NOMO-1 treated with DMSO at 0.1 percent for 48 hours (cell line): ENCODE measurements around the gene WNK1.
"Not testable (repeated sequence)": the region's sequence is repeated elsewhere in the genome, so short reads cannot be mapped to it uniquely, and the experiment has no call there.

Experiments used
- DNase-seq: peaks from one replicate; lab custom pipeline; 2025; ENCODE audit not compliant: unreplicated experiment; lab: John Stamatoyannopoulos, UW

WNK1 gene

DNA sequence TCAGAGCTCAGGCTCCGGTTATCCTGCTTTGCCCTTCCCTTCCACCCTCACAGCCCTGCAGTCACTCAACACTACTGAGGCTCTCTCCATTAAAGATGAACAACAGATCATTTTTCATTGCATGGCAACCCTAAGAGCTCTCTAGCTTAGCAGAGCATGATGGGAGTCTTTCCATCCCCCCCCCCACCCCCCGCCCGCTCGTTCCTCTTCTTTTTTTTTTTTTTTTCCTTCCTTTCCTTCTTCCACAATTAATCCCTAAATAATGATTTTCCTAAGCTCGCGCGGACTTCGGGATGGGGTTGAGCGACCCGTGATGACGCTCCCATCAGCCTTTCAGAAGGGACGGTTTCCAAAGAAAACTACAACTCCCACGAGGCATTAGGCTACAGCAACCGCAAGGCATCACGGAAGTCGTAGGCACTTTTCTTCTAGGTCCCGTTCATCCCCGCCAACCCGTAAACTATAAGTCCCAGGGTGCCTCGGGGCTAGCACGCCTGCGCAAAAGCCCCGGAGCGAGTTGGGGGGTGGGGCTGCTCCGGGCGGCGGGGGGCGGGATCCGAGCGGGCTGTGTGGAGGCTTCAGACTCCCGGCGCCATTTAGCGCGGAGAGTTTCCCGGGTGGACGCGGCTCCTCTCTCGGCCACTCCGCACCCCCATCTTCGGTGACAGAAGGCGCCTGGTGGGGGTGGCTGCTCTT, at the start of gene WNK1:
Gene WNK1, plus strand, starts transcription at position 581 of the 696 bp plus-strand sequence. CDS start 987 bp downstream, outside the sequence.
- DNase-seq, result peak; percentile 99

DNA sequence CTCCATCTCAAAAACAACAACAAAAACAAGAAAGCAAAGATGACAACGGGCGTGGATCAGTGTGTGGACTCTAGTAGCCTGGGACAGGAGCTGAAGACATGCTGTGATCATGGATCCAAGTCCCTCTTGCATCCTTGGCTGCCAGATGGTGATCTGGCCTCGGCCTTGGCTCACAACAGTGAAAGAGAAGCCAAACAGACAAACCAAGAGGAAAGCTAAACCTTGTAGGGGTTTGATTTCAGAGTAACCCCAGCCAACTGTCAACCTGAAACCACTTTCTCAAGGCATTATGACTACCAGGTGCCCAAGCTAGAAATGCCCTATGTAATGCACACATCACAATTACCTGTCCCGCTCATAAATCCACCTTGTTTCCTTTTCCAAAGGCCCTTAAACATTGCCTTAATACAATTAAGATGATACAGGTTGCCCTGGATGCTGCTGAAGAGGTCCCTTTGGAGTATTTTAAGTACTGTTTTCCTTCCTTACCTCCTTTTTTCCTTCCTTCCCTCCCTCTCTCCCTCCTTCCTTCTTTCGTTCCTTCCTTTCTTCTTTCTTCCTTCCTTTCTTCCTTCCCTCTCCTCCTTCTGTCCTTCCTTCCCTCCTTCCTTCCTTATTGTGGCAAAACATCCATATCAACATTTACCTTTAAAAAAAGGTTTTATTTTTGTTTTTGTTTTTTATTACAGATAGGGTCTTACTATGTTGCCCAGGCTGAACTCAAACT, 47.7 kb upstream of the WNK1 start:
- DNase-seq, result no peak

DNA sequence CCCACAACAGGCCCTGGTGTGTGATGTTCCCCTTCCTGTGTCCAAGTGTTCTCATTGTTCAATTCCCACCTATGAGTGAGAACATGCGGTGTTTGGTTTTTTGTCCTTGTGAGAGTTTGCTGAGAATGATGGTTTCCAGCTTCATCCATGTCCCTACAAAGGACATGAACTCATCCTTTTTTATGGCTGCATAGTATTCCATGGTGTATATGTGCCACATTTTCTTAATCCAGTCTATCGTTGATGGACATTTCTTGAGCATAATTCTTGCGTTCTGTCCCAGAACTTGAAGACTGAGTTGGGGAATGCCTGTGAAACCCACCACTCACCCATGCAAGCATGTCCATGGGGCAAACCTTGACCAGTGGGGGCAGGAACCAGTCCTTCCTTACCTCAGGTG, 44.3 kb upstream of the WNK1 start:
- DNase-seq, result not testable (repeated sequence)

DNA sequence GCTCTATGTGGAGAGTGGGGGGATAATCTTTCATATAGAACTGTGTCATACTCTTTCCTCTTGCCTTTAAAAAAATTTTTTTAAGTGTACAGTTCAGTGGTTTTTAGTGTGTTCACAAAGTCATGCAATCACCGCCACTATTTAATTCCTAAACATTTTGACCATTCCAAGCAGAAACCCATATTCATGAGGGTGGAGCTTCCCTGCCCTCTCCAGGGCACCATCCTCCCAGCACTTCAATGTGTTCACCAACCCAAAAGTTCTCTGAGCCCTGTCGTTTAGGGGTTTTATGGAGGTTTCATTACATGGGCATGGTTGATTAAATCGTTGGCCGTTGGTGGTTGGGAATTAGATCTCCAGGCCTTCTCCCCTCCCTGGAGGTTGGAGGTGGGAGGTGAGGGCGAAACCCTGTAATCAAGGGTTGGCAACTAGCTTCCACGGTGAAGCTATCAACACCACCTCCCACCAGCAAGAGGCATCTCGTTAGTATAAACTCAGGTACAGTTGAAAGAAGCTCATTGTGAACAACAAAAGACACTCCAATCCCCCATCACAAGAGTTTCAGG, 42.8 kb upstream of the WNK1 start:
- no peak for DNase-seq

DNA sequence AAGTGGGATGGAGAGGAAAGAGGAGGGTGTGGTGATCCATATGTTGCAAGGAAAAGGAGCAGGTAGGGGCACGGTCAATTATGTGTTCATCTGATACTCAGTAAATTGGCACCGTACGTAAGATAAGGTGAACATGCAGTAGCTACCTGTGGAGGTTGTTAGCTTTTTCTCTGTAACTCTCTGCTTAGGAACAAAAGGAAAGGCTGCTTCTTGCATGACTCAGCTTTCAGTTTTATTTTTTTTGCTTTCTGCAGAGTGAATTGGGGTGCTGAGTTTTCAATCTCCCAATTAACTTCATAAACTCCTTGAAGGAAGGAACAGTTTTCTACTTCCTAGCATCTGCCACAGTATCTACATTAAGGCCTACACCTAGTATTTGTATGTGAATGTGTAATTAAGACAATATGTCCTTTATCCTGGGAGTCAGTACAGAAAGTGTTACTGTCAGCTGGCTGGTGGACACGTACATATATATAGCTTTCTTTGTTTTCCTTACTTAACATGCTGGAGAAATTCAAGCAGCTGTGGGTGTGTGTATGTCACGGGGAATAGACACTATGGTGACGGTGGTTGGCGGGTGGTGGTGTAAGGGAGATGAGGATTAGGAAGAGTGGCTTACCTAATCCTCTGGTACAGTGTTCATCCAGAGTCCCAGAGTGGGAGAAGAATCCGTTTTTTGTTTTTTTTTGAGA, 40.1 kb upstream of the WNK1 start:
- no peak for DNase-seq

DNA sequence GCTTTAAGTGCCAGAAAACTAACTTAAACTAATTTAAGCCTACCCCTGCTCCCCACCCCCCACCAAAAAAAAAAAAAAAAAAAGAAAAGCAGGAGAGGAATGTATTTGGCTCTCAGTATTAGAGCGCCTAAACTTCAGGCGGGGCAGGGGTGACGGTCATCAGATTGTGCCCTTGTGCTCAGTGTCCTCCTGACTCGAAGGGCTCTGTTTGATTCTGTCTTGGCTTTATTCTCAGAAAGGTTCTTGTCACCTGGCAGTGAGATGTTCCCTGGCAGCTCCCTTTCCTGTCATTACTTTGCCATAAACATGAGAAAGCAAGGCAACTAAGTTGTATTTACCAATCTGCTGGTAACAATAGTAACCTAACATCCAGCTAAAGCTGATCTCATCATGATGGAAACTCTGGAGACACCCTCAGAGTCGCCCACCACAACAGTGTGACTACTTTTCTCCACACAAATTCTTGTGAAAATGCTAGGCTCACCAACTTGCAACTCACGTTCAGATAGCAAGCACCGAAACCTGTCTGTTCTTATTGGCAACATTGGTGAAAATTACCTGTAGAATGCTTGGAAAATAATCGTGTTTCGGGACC, 39.0 kb upstream of the WNK1 start:
- no peak for DNase-seq

DNA sequence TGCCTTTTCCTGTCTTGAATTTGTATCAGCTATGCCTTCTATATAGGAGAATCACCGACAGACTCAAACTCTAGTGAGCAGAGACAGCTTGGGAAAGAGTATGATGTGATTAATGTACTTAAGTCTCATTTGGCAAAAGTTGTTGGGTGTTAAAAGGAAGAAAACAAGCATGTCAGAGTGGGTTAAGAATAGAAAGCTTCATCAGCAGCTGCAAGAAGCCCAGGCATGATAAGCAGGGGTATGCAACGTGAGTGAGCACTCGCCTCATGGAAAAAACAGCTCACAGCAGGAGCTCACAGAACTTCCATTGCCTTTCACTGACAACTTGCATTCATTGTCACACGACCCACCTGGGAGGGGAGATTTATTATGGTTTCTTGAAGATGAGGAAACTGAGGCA, 35.9 kb upstream of the WNK1 start:
- no peak for DNase-seq

DNA sequence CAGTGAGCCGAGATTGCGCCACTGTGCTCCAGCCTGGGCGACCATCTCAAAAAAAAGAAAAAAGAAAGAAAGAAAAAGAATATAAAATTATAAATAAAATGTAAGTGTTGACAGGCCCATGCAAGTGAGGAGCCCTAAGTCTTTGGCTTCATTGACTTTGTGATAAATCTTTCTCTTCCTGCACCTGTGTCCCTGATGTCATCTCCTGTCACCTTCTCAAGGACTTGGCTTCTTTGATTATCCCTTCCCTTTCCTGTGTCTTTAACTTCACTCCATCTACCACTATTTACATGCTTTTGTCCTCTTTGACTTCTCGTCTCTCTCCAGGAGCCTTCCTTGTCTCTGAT, 33.6 kb upstream of the WNK1 start:
- no peak for DNase-seq

DNA sequence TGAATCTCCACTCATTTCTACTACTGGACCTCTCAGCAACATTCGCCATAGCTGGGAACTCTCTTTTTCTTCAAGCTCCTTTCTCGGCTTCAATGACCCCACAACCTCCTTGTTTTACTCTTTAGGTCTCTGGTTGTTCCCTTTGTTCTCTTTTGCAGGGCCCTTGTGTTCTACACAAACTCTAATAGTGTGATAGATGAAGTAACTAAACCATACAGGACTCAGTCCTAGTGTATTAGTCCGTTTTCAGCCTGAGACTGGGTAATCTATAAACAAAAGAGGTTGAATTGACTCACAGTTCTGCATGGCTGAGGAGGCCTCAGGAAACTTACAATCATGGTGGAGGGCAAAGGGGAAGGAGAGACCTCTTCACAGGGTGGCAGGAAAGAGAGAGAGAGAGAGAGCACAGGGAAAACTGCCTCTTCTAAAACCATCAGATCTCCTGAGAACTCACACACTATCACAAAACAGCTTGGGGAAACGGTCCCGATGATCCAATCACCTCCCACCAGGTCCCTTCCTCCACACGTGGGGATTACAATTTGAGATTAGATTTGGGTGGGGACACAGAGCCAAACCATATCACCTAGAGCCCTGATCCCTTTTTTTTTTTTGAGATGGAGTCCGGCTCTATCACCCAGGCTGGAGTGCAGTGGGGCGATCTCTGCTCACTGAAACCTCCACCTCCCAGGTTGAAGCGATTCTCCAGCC, 32.0 kb upstream of the WNK1 start:
- no peak for DNase-seq

DNA sequence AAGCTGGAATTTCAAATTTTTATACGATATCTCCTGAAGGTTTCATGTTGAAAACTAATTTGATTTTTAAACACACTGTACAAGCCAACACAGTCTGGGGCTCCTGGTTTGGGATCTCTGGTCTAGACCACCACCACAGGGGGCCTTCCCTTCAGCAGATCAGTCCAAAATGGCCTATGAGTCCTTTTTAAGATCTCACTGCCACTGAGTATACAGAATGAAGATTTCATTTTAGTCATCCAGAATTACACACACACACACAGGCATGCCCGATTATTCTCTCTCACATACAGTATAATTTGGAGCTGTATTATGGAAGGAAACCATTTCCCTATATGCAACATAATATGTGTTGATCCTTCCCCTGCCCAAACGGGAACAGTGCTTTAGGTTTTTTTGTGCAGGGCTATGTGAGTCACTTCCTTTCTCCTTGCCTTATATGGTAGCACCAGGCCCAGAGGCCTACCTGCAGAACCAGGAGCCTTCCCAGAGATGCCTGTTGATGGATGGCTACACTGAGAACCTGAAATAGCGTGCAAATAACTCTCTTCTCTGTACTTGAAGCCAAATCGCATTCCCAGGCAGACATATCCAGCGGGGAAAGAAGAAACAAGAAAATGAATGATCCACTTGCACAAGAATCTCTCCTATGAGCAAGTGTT, 28.1 kb upstream of the WNK1 start:
- DNase-seq, result peak; percentile 49

DNA sequence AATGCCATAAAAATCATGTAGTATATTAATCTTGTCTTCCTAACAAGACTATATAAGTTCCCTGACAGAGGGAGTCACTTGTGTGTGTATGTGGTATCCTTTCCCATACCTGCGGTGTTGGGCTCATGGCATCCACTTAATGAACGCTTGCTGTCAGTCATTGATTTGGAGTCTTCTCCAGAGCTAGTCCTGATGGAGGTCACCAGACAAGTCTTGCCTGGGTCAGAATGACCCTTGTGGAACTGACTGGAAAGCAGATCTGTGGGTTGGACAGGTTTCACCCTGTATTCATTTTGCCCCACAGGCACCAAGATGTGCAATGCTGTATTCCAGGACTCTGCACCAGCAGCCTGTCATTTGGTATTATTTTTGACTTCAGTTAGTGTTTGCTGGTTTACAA, 27.3 kb upstream of the WNK1 start:
- DNase-seq, result no peak

DNA sequence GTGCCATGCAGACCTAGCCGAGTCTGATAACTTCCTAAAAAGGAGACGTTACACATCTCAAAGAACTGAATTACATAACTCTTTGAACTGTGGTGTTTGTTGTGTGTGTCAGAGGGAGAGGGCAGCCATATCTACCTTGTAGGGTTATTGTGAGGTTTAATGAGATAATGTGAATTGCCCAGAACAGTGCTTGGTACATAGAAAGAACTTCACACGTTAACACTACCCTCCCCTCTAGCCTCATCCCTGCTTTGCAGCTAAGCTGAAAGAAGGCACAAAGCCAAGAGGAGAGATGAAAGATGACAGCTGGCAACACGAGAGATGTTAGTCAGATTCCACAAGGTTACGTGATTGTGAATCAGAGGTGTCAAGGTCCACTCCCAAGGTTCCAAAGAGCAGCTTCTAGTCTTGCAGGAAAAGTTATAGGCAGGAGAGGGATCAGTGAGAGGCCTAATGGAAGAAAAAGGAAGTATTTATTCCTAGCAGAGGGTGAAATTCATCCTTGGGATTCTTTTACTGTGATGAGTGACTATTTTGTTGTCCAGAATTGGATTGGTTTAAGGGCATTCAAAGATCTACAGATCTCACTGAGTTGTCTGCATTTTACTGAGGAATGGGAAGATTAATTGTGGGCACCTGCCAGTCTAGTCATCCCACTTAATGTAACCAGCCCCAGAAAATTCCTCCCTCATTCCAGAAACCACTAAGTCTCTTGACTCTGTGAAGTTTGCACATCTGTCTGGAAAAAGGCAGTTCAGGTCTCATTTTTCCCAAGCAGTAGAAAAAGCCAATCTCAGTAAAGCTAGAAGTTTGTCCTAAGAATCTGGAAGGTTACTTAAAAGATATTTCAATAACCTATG, 25.9 kb upstream of the WNK1 start:
- DNase-seq, result peak; percentile 72

DNA sequence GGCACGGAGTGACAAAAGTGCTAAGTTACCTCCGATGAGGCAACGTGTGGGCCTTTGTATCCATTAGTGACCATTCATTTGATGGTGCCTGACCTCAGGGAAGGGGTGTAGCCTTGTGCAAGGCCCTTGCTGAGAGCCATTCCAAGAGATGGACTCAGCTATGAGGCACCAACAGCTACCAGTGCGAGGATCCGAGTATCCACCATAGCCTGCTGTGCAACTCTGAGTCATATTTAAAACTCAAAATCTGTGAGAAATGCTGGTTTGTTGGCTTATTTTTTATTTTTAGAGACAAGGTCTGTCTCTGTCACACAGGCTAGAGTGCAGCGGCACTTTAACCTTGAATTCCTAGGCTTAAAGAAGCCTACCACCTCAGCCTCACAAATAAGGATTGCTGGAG, 25.1 kb upstream of the WNK1 start:
- DNase-seq, result no peak

DNA sequence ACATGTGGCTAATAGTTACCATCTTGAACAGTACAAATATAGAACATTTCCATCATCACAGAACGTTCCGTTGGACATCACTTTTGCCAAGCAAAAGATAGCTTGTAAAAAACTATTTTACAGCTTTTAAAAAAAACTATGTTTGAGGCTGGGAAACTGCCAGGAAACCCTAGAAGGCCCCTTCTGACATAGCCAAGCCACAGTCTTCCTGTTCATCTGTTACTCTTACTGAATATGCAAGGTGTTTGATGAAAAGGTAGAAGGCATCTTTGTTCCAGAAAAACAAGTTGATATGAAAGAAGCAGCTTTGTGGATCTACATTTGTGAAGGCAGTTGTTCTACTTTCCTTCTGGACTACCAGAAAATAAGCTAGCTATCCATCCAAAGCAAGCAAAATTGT, 23.6 kb upstream of the WNK1 start:
- DNase-seq, result no peak

DNA sequence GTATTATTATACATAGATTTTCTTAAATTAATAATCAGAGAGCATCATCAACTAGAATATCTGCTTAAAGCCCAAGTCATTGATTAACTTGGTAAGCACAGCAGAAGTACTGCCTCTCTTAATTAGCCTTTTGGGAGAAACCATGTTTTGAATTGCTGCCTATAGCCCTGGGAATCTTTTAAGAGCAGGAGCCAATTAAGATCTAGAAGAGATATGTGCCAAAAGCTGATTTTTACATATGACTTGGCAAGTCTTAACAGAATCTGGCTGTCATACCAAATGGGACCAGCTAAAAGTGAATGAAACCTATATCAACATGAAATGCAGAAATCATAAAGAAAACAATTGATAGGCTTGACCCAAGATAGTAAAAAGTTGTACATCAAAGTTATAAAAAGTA, 23.2 kb upstream of the WNK1 start:
- no peak for DNase-seq

DNA sequence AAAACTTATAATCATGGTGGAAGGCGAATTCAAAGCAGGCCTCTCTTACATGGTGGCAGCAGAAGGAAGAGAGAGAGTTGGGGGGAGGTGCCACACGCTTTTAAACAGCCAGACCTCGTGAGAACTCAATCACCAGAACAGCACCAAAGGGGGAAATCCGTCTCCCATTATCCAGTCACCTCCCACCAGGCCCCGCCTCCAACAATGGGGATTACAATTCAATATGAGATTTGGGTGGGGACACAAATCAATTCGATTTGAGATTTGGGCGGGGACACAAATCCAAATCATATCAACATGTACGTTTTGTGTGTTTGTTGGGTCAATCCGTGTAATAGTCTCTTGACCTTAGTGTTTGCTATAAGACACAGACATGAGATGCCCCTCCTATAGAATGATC, 21.8 kb upstream of the WNK1 start:
- DNase-seq, result no peak

DNA sequence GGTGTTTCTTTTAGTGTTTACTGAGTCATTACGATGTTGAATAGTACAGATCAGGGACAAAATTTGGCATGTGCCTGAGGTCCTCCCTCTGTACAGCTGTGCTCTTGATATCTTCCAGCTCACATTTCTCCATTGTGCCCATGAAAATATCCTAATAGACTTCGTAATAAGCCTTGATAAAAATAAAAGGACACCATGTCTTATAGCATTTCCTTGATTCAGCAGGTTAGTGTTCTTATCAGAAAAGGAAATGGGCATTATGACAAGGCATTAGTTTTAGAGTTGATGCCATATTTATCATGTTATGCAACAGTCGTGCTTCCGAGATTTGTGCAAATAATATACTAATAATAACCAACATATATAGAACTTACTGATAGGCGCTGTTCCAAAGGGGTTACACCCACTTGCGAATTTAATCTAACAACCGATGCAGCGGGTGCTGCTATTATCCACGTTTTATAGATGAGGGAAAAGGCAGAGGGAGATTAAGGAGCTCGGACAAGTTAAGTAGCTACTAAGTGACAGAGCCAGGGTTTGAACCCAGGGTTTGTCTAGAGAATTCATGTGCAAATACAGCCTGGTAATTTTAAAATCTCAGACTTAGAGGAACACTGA, 15.1 kb upstream of the WNK1 start:
- DNase-seq, result no peak

DNA sequence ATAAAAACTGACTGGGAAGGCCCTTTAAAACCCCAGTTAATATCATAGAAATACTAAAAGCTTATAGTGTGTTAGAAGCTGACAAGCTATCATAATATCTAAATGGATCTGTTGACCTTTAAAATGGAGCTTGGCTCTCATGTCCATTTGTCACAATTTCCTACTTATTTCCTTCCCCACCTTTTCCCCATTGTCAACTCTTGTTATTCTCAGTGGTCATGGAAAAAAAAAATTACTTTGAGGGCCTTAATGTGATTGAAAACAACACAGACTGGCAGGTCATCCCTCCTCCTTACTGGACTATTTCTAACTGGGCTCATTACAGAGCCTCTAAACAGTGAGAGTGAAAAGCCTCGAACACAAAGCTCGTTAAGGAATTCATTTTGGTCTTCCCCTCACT, 13.7 kb upstream of the WNK1 start:
- no peak for DNase-seq

DNA sequence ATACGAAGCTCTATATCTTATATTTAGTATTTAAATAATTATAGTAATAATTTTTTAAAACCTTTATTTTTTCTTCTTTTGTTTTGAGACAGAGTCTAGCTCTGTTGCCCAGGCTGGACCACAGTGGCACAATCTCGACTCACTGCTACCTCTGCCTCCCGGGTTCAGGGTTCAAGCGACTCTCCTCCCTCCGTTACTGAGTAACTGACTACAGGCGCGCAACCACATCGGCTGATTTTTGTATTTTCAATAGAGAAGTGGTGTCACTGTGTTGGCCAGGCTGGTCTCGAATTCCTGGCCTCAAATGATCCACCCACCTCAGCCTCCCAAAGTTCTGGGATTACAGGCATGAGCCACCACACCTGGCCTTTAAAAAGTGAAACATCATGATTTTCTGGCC, 13.0 kb upstream of the WNK1 start:
- DNase-seq, result no peak
